Measurements from ENCODE around the gene RASGRP1. TPM values are rescaled to one million over a fixed set of nuclear protein-coding genes. Genes with fewer than 3 reads are reported as not detected.
A peak's percentile ranks its signal among the peaks of the same experiment; 100 is the strongest.

The RASGRP1 gene
- total and polyA plus RNA-seq, 9 donors: 0.31 to 0.85 (median 0.41) TPM

DNA sequence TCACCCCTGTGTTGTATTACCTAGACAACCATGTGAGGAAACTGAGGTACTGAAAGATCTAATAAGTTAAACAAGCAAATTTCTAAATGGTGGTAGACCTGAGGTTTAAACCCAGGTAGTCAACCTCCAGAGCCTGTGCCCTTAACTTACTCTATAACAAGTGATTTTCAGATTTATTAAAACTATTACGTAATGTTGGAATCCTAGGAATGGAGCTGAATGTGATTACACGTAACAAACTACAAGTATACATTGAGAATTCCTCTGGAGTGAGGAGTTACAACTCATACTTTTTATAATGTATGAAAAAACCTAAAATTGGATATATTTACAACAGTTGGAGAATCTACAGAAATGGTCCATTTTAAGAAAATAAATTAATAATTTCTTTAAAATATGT lies 92.6 kb downstream of the RASGRP1 start:
- Histone ChIP-seq H3K36me3 (ENCODE audit: control insufficient read depth, insufficient read depth, low read length) (peaks cover 12% of the 10 kb centered on the region), H3K9me3 (replicated peaks; ENCODE audit: control insufficient read depth, low read depth, low read length) (no peaks in the 10 kb centered on the region), H3K27ac (ENCODE audit: low read length) (no peak overlapping the region), H3K27me3 (ENCODE audit: control insufficient read depth, insufficient read depth, low read length) (no peaks in the 10 kb centered on the region), H3K4me3 (ENCODE audit: low read length) (no peak overlapping the region), H3K4me1 (ENCODE audit: control insufficient read depth, insufficient read depth, low read length) (no peaks in the 10 kb centered on the region)
- WGBS (ENCODE audit: insufficient coverage): no CpG with 5 or more reads among the region's 2 CpGs
- no peak for DNase-seq

DNA sequence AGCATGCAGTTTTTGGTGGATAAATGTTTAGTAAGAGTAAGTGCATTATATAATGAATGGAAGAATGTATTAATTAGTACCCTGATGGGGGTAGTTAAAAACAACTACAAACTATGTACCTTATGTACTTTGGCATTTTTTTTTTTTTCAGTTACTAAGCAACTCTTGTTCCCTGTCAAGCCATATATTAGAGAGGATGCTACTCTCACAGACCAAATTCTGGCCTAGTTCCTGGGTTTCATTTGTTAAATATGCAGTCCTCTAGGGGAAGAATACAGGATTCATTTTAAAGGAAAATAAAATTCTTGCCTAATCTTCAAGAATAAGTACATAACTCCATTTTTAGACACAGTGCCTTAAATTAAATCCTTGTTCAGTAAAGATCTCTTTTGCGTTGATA lies 93.8 kb downstream of the RASGRP1 start:
- Histone ChIP-seq H3K27ac (ENCODE audit: low read length) (no peak overlapping the region), H3K9me3 (replicated peaks; ENCODE audit: control insufficient read depth, low read depth, low read length) (no peaks in the 10 kb centered on the region), H3K4me1 (ENCODE audit: control insufficient read depth, insufficient read depth, low read length) (no peaks in the 10 kb centered on the region), H3K36me3 (ENCODE audit: control insufficient read depth, insufficient read depth, low read length) (peaks cover 12% of the 10 kb centered on the region), H3K4me3 (ENCODE audit: low read length) (no peak overlapping the region), H3K27me3 (ENCODE audit: control insufficient read depth, insufficient read depth, low read length) (no peaks in the 10 kb centered on the region)
- DNase-seq: peak; percentile 86
- no CpG with 5 or more reads among the region's 1 CpG for WGBS (ENCODE audit: insufficient coverage)

DNA sequence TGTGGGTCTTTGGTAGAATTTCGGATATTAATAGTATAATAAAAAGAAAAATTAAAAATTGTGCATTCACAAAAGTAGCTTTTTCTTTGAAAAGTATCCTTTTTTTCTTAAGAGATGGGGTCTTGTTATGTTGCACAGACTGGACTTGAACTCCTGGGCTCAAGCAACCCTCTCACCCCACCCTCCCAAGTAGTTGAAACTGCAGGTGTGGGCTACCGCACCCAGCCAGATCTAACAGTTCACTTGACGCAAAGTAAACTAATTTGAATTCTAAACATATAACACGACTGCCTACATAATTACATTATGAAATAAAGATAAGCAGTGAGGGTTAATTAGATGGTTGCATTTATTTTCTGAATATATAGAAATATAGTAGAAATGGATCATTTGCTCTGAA lies 99.9 kb downstream of the RASGRP1 start:
- Histone ChIP-seq H3K4me3 (ENCODE audit: low read length) (no peak overlapping the region), H3K9me3 (replicated peaks; ENCODE audit: control insufficient read depth, low read depth, low read length) (no peaks in the 10 kb centered on the region), H3K4me1 (ENCODE audit: control insufficient read depth, insufficient read depth, low read length) (no peaks in the 10 kb centered on the region), H3K27ac (ENCODE audit: low read length) (no peak overlapping the region), H3K27me3 (ENCODE audit: control insufficient read depth, insufficient read depth, low read length) (no peaks in the 10 kb centered on the region), H3K36me3 (ENCODE audit: control insufficient read depth, insufficient read depth, low read length) (no peaks in the 10 kb centered on the region)
- WGBS (ENCODE audit: insufficient coverage): no CpG with 5 or more reads among the region's 4 CpGs
- no peak for DNase-seq

DNA sequence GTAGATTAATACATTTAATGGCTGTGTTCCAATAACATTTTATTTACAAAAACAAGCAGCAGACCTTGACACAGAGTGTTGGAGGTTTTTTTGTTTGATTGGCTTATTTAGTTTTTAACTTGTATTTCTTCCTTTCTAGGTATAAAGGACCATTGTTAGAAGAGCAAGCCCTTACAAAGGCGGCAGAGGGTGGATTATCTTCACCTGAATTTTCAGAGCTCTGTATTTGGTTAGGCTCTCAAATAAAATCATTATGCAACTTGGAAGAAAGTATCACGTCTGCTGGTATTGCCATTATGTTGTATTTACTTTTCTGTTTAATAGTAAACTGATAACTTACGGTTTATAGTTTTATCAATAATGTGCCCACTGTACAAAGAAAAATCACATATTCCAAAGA lies 100.7 kb downstream of the RASGRP1 start:
- WGBS (ENCODE audit: insufficient coverage): no CpG with 5 or more reads among the region's 3 CpGs
- H3K36me3 ChIP-seq (ENCODE audit: control insufficient read depth, insufficient read depth, low read length): peaks cover 5% of the 10 kb centered on the region
- H3K4me1 ChIP-seq (ENCODE audit: control insufficient read depth, insufficient read depth, low read length): no peaks in the 10 kb centered on the region
- H3K9me3 ChIP-seq (replicated peaks; ENCODE audit: control insufficient read depth, low read depth, low read length): no peaks in the 10 kb centered on the region
- no peak overlapping the region for H3K27ac ChIP-seq (ENCODE audit: low read length)
- H3K27me3 ChIP-seq (ENCODE audit: control insufficient read depth, insufficient read depth, low read length): no peaks in the 10 kb centered on the region
- no peak overlapping the region for H3K4me3 ChIP-seq (ENCODE audit: low read length)
- no peak for DNase-seq

DNA sequence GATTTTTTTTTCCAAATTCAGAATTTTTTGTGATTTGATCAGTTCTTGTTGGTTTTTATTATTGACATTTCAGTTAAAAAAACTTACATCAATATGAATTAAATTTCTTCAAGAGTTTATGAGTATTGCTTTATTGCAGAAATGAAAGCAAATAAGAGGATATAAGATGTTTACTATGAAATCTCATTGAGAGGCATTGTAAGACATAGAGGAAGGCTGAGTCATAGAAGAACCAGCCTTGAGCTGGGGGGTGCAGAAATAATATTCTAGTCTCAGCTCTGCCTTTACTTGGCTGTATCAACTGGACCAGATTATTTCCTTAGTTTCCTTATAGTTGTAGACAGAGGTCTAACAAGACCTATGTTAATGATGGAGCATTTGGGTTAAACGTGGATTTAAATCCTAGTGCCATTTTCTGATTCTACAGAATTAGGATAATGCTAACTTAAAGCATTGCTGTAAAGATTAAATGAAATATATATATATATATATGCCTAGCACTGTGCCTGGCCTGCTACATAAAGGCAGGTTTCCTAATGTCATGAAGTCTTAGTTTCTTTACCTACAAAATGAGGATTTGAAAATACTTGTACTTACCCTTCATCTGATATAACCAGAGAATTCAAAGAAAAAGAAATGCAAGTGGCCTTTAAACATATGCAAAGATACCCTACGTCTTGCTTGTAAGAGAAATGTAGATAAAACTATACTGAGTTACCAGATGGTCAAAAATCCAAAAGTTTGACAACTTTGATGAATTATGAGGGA lies 103.4 kb downstream of the RASGRP1 start:
- H3K27me3 ChIP-seq (ENCODE audit: control insufficient read depth, insufficient read depth, low read length): no peaks in the 10 kb centered on the region
- no peaks in the 10 kb centered on the region for H3K9me3 ChIP-seq (replicated peaks; ENCODE audit: control insufficient read depth, low read depth, low read length)
- DNase-seq: no peak
- WGBS (ENCODE audit: insufficient coverage): no CpG with 5 or more reads among the region's 2 CpGs
- no peaks in the 10 kb centered on the region for H3K4me1 ChIP-seq (ENCODE audit: control insufficient read depth, insufficient read depth, low read length)
- no peak overlapping the region for H3K4me3 ChIP-seq (ENCODE audit: low read length)
- no peak overlapping the region for H3K27ac ChIP-seq (ENCODE audit: low read length)
- H3K36me3 ChIP-seq (ENCODE audit: control insufficient read depth, insufficient read depth, low read length): peaks cover 5% of the 10 kb centered on the region

DNA sequence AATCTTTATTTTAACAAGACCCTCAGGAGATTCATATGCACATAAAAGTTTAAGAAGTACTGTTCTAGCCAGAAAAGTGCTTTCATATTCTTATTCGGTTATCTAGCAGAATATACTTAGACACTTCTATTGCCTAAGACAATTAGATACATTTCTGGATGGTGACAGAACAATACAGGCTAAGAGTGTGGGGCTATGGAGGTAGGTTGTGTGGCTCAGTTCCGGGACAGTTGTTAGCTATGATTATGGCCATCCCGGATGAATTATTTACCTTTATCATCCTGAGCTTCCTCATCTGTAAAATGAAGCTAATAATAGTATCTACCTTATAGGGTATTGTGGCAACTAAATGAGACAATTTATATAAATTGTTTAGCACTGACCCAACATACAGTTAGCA lies 104.1 kb downstream of the RASGRP1 start:
- Histone ChIP-seq H3K9me3 (replicated peaks; ENCODE audit: control insufficient read depth, low read depth, low read length) (no peaks in the 10 kb centered on the region), H3K4me3 (ENCODE audit: low read length) (no peak overlapping the region), H3K27ac (ENCODE audit: low read length) (no peak overlapping the region), H3K36me3 (ENCODE audit: control insufficient read depth, insufficient read depth, low read length) (peaks cover 5% of the 10 kb centered on the region), H3K27me3 (ENCODE audit: control insufficient read depth, insufficient read depth, low read length) (no peaks in the 10 kb centered on the region), H3K4me1 (ENCODE audit: control insufficient read depth, insufficient read depth, low read length) (no peaks in the 10 kb centered on the region)
- no CpG with 5 or more reads among the region's 3 CpGs for WGBS (ENCODE audit: insufficient coverage)
- DNase-seq: no peak

DNA sequence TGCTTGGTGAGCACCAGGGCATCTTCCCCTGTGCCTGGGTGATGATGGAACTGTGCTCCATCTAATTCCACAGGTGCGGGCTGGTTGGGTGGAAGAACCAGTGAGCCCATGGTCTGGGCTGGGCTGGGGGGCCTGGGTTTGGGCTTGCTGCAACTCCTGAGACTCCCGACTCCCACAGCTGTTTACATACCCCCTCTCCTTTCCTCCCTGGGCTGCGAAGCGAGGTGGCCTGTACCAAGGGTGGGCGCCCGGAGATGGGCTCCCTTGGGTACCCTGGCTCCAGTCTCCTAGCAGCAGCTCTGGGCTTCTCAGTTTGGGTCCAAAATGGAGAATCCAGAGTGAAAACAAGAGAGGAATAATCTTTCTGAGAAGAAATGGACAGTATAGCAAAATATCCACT lies 105.1 kb downstream of the RASGRP1 start:
- DNase-seq: no peak
- H3K36me3 ChIP-seq (ENCODE audit: control insufficient read depth, insufficient read depth, low read length): peaks cover 5% of the 10 kb centered on the region
- WGBS (ENCODE audit: insufficient coverage): 100% methylated on average over 4 of the region's 6 CpGs
- no peaks in the 10 kb centered on the region for H3K9me3 ChIP-seq (replicated peaks; ENCODE audit: control insufficient read depth, low read depth, low read length)
- peaks cover 3% of the 10 kb centered on the region for H3K4me1 ChIP-seq (ENCODE audit: control insufficient read depth, insufficient read depth, low read length)
- H3K27ac ChIP-seq (ENCODE audit: low read length): no peak overlapping the region
- H3K27me3 ChIP-seq (ENCODE audit: control insufficient read depth, insufficient read depth, low read length): no peaks in the 10 kb centered on the region
- no peak overlapping the region for H3K4me3 ChIP-seq (ENCODE audit: low read length)

DNA sequence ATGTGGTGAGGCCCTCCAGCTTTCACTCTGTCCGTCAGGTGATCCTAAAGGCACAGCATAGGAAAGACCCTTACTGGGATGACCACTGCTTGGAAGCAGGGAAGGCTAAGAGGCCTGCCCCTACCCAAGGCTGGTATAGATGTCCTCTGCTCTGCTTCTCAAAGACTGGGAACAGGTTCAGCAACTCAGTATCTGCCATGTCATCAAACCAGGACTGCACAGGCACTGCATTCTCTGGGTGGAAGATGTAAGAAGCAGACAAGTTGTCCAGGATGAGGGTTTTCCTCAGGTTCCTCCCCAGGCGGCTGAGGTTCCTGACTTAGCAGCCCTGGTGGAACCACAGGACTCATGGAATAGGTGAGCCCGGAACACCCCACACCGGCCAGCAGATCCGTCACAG lies 106.0 kb downstream of the RASGRP1 start:
- H3K4me3 ChIP-seq (ENCODE audit: low read length): no peak overlapping the region
- H3K27me3 ChIP-seq (ENCODE audit: control insufficient read depth, insufficient read depth, low read length): no peaks in the 10 kb centered on the region
- WGBS (ENCODE audit: insufficient coverage): 100% methylated on average over 4 of the region's 5 CpGs
- H3K9me3 ChIP-seq (replicated peaks; ENCODE audit: control insufficient read depth, low read depth, low read length): no peaks in the 10 kb centered on the region
- no peak for DNase-seq
- H3K4me1 ChIP-seq (ENCODE audit: control insufficient read depth, insufficient read depth, low read length): peaks cover 3% of the 10 kb centered on the region
- H3K27ac ChIP-seq (ENCODE audit: low read length): no peak overlapping the region
- H3K36me3 ChIP-seq (ENCODE audit: control insufficient read depth, insufficient read depth, low read length): peaks cover 5% of the 10 kb centered on the region

DNA sequence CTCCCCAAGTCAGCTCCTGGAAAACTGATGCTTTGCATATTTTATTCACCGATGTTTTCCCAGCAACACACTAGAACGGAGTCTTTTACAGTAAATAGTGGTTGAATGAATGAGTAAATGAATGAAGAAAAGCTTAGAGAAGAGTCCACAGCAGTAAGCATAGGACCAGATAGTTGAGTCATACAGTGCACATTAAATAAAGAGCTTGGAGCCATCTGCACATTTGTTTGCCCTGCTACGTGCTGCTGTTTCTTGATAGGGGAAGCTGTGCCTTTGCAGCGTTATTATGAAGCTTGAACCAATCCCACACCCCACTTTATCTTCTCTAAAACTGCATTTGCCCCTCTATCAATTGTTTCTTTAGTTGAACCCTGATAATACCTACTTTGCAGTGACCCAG lies 109.5 kb downstream of the RASGRP1 start:
- no peaks in the 10 kb centered on the region for H3K27me3 ChIP-seq (ENCODE audit: control insufficient read depth, insufficient read depth, low read length)
- no peak for DNase-seq
- peaks cover 3% of the 10 kb centered on the region for H3K4me1 ChIP-seq (ENCODE audit: control insufficient read depth, insufficient read depth, low read length)
- peak overlapping the region; percentile 72 for H3K4me3 ChIP-seq (ENCODE audit: low read length)
- peaks cover 5% of the 10 kb centered on the region for H3K36me3 ChIP-seq (ENCODE audit: control insufficient read depth, insufficient read depth, low read length)
- peak overlapping the region; percentile 95 for H3K27ac ChIP-seq (ENCODE audit: low read length)
- H3K9me3 ChIP-seq (replicated peaks; ENCODE audit: control insufficient read depth, low read depth, low read length): no peaks in the 10 kb centered on the region
- 17% methylated on average over 1 of the region's 4 CpGs for WGBS (ENCODE audit: insufficient coverage)

DNA sequence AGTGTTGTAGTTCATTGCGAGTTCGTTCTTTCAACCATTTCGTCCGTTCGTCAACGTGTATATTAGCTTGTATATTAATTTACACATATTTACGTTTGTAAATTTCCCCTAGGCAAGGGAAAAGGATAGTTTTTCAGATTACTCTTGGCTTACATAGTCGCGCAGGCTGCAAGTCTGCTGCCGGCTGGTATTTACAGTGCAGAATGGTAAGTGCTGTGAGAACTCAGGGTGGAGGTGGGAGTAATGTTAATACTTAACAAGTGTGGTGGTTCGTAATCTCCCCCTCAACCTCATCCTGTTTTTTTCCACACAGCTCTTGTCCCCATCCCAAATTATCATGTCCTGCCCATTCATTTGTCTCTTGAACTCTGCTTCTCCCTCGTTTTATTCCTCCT lies 109.9 kb downstream of the RASGRP1 start:
- no peaks in the 10 kb centered on the region for H3K9me3 ChIP-seq (replicated peaks; ENCODE audit: control insufficient read depth, low read depth, low read length)
- peak overlapping the region; percentile 95 for H3K27ac ChIP-seq (ENCODE audit: low read length)
- WGBS (ENCODE audit: insufficient coverage): 0% methylated on average over 1 of the region's 12 CpGs
- H3K27me3 ChIP-seq (ENCODE audit: control insufficient read depth, insufficient read depth, low read length): no peaks in the 10 kb centered on the region
- peak overlapping the region; percentile 72 for H3K4me3 ChIP-seq (ENCODE audit: low read length)
- peaks cover 5% of the 10 kb centered on the region for H3K36me3 ChIP-seq (ENCODE audit: control insufficient read depth, insufficient read depth, low read length)
- H3K4me1 ChIP-seq (ENCODE audit: control insufficient read depth, insufficient read depth, low read length): peaks cover 3% of the 10 kb centered on the region
- no peak for DNase-seq

Data from muscle of leg (tissue), 11 donors.